HT1080 (cell line): ENCODE data around the gene GLI3. TPM values are rescaled to one million over a fixed set of nuclear protein-coding genes. Genes with fewer than 3 reads are reported as not detected.

Source experiments
- DNase-seq: peaks from one replicate; pipeline ENCODE4 v3.0.0-alpha.2; 2015; ENCODE audit warnings: low read depth
- total RNA-seq: library from RNA; depleted of rRNA; stranded (reverse); fragments of >200 nt; shearing (Covaris generic); gene quantifications from 2 replicates; pipeline ENCODE4 v1.2.3, GENCODE V29; 2014

GLI3 gene
- total RNA-seq, 1 experiment from 2014 or later, result 5.9 TPM

- DNase-seq, result no peak
These were observed 92.4 kb downstream of the GLI3 start for GRCh38 chr7:42144604-42145003.

GRCh38 chr7:42143711-42144600 is 93.1 kb downstream of the GLI3 start:
- DNase-seq, result no peak

- DNase-seq, result no peak
These were observed 94.9 kb downstream of the GLI3 start for GRCh38 chr7:42142089-42142488.

- no peak for DNase-seq
These were observed 97.3 kb downstream of the GLI3 start for GRCh38 chr7:42139751-42140150.

GRCh38 chr7:42138691-42139090 is 98.3 kb downstream of the GLI3 start:
- DNase-seq, result no peak

GRCh38 chr7:42137941-42138340 is 99.1 kb downstream of the GLI3 start:
- DNase-seq, result no peak

GRCh38 chr7:42137431-42137830 is 99.6 kb downstream of the GLI3 start:
- no peak for DNase-seq

GRCh38 chr7:42135728-42136127 is 101.3 kb downstream of the GLI3 start:
- no peak for DNase-seq

- DNase-seq, result no peak
These were observed 102.6 kb downstream of the GLI3 start for GRCh38 chr7:42134276-42134876.

- DNase-seq, result no peak
These were observed 103.7 kb downstream of the GLI3 start for GRCh38 chr7:42133321-42133720.

- DNase-seq, result no peak
These were observed 108.3 kb downstream of the GLI3 start for GRCh38 chr7:42128703-42129102.

- no peak for DNase-seq
These were observed 109.8 kb downstream of the GLI3 start for GRCh38 chr7:42127232-42127622.

GRCh38 chr7:42126475-42127231 is 110.4 kb downstream of the GLI3 start:
- no peak for DNase-seq

- DNase-seq, result no peak
These were observed 111.7 kb downstream of the GLI3 start for GRCh38 chr7:42125321-42125720.

- DNase-seq, result no peak
These were observed 113.3 kb downstream of the GLI3 start for GRCh38 chr7:42123716-42124115.

GRCh38 chr7:42120191-42120590 is 116.8 kb downstream of the GLI3 start:
- no peak for DNase-seq

GRCh38 chr7:42117201-42117600 is 119.8 kb downstream of the GLI3 start:
- no peak for DNase-seq

GRCh38 chr7:42115795-42116194 is 121.2 kb downstream of the GLI3 start:
- no peak for DNase-seq

GRCh38 chr7:42110333-42110732 is 126.7 kb downstream of the GLI3 start:
- DNase-seq, result no peak

GRCh38 chr7:42108803-42109528 is 128.0 kb downstream of the GLI3 start:
- no peak for DNase-seq

- DNase-seq, result peak; percentile 66
These were observed 129.3 kb downstream of the GLI3 start for GRCh38 chr7:42107484-42108240.
